GM21528 (cell line): ENCODE data around the gene CDC27.
A peak's percentile ranks its signal among the peaks of the same experiment; 100 is the strongest.
"Not testable (repeated sequence)": the region's sequence is repeated elsewhere in the genome, so short reads cannot be mapped to it uniquely, and the experiment has no call there.

Source experiments
- ATAC-seq: cut with Tn5 transposase; IDR thresholded peaks from one replicate; pipeline ENCODE4 v1.9.1; 2021; ENCODE audit warnings: mild to moderate bottlenecking, moderate library complexity; ENCODE audit not compliant: unreplicated experiment, low FRiP score

CDC27 gene

DNA sequence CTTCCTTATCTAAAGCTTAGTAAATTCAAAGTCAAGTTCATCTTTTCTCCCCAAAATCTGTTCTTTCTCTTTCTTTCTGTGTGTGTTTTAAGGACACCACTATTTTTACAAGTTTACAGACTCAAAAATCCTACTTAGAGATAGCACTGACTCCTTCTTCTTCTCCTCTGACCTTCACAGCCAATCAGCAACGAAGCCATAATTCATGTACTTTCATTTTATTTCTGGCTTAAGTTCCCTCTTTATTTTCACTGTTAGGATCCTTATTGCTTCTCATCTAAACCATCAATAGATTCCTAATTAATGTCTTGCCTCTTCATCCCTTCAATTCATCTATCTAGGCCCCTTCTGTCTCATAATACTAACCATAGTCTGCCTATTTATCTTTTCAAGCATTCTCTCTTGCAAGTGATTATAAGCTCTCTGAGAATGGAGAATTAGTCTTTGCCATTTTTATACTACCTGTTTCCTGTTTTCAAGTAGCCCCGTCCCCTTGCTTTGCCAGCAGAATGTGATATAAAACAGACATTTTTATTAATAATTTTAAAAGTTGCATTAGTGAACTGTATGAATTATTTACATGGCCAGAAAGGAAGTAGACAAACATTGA is 27.0 kb downstream of the CDC27 start:
- no peak for ATAC-seq

DNA sequence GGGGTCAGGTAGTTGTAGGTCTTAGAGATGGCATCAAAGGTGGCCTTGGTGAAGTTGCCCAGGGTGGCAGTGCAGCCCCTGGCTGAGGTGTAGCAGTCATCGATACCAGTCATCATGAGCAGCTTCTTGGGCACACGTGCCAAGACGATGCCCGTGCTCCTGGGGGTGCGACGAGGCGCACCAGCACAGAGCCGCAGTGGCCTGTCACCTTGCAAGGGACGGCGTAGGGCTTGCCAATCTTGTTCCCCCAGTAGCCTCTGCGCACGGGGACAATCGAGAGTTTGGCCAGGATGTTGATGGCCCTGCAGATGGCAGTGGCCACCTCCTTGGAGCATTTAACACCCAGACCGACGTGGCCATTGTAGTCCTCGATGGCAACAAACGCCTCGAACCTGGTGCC is 29.8 kb downstream of the CDC27 start:
- no peak for ATAC-seq

DNA sequence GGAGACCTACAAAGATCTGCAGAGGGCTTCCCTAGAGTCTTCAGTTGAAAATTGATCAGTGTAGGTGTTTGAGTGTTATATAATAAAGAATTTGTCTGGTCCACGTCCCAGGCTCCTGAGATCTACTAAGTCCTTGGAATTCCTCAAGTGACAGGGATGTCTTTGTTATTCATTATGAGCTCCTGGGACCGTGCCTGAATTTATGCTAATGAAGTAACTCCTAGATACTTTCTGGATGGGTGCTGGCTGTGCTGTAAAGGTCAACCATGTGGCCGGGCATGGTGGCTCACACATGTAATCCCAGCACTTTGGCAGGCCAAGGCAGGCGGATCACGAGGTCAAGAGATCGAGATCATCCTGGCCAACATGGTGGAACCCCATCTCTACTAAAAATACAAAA is 43.7 kb downstream of the CDC27 start:
- ATAC-seq, result no peak

DNA sequence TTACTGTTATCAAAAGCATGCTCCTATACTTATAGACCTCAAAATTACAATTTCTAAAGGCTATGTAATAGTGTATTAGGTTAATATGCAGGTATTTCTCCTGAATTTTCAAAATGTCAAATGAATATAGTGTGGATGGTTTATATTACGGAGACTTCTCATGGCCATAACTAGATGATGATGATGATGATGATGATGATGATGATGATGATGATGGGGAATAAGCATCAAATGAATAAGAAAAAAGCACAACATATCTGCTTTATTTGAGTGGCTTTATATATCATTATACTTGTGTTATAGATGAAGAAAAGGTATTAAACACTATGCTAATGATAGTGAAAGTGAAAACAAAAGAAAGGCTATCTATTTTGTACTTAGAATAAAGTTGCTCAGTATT is 53.9 kb downstream of the CDC27 start:
- no peak for ATAC-seq

- ATAC-seq, result not testable (repeated sequence)
Measured at GRCh38 chr17:47134354-47134753, 54.7 kb downstream of the CDC27 start.

DNA sequence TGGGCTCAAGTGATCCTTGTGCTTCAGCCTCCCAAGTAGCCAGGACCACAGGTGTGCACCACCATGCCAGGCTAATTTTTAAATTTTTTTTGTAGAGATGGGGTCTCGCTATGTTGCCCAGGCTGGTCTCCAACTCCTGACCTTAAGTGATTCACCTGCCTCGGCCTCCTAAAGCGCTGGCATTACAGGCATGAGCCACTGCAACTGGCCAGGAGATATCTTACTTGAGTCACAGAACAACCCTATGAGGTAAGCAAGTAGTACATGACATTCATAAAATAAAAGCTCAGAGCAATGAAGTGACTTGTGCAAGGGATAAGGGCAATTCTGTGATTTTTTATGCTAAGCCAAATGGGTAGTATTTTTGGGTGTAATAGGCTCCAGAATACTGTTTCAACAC is 57.3 kb downstream of the CDC27 start:
- no peak for ATAC-seq

DNA sequence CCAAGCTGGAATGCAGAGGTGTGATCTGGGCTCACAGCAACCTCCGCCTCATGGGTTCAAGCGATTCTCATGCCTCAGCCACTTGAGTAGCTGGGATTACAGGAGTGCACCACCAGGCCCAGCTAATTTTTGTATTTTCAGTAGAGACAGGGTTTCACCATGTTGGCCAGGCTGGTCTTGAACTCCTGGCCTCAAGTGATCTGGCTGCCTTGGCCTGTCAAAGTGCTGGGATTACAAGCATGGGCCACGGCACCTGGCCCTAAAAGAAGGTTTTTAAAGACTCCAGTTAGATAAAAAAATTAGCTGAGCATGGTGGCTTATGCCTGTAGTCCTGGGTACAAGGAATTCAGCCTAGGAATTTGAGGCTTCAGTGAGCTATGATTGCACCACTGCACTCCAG is 62.3 kb downstream of the CDC27 start:
- ATAC-seq, result not testable (repeated sequence)

- ATAC-seq, result not testable (repeated sequence)
Measured at GRCh38 chr17:47123262-47123661, 65.8 kb downstream of the CDC27 start.

DNA sequence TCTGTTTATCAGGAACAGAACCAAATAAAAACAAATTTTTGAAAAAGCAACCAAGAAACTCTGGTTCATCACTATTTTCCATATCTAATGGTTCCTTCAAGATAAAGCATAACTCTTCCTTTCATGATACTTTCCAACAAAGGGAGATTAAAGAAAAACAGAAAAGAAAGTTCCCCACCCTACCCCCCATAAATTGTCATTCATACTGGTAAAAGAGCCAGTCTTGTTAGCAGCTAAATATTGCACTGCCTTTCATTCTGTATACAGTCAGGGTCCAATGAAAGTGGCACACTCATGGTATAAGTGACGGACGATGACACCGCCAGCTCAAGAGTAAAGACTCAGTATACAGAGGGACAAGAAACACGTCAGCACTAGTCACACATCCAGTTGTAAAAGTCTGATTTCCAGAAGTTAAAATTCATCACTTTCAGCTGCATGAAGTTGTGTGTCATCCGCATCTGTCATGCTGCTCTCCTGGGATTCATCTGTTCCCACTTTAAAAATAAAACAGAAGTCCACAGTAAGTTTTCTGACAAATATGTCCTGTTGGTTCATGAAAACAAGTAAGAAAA is 68.5 kb downstream of the CDC27 start:
- ATAC-seq, result no peak

DNA sequence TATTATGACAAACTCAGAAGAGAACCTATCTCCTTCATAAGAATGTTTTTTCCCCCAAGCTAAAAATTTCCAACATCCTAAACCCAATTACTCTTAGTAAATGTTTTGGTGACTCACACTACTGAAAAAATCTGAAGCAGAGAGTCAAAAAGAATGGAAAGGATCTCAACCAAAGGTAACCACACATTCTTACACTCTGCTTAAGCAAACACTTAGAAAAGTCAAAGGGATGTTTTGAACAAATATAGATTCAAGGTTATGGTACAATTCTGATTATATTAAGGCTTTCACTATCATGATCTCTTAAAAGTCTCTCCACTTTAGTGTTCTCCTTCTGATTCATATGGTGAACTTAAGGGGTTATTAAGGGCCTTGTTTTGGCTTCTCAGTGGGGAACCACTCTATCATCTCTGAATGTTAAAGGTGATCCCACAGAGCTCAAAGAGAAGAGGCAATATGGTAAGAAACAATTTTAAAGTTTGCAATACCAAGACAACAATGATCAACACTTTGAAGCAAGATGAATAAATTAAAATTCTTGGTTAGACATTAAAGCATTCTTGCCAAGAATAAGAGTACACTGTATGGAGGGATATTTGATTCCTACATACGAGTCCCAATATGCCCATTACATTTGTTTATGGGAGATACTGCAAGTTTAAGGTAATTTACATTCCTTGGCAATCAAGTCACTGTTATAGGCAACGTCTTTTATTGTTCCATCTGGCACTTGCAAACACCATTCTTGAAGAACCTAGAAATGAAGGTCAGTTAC is 69.2 kb downstream of the CDC27 start:
- ATAC-seq, result no peak

DNA sequence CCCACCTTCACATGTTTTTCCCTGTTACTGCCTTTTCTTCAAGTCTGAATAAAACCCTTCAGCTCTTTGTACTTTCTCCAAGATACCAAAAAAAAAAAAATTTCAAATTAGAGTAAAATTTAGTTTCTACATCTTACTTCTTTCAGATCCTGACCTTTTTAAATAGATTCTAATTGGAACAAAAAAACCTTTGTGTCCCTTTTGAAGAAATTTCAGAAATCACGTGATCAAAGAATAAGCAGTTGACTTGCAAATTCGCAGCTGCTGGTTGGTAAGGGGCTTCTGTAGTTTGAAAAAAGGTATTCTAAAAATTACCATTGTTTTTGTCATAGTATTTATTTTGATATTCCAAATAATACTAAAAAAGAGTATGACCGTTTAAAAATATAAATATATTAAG is 71.7 kb downstream of the CDC27 start:
- ATAC-seq, result no peak

- ATAC-seq, result no peak
Measured at GRCh38 chr17:47106130-47106529, 83.0 kb downstream of the CDC27 start.

GRCh38 chr17:47105246-47105645 is 83.8 kb downstream of the CDC27 start:
- ATAC-seq, result not testable (repeated sequence)

GRCh38 chr17:47102914-47103313 is 86.2 kb downstream of the CDC27 start:
- ATAC-seq, result no peak

DNA sequence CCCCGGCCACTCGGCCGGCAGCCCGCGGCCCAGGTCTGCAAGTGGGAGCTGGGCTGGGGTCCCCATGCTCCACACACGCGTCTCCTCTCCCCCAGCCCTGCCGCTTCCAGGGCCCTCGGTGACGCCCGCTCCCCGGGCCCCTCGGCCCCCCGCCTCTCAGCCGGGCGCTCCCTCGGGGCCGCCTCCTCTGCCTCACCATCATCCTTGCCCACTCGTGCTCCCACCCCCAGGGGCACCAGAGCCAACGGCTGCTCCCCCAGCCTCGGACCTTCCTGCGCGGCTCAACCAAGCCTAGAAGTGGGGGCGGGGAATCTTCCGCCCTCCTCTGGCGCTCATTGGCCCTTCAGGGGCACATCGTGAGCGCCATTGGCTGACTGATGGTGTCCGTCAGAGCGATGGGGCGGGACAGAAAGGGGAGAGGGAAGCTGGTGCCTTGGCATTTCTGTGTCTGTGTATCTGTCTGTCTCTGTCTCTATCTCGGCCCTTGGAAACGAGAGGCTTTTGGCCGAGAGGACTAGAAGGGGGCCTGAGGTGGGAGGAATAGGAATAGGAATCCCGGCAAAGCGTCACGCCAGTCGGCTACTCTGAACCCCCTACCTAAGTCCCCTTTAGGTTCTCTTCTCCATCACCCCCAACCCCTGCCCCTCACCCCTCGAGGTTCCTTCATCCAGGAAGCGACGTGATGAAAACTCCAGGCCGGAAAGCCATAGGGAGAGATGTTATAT is 88.9 kb downstream of the CDC27 start:
- ATAC-seq, result peak; percentile 92

GRCh38 chr17:47099451-47099986 is 89.6 kb downstream of the CDC27 start:
- peak; percentile 39 for ATAC-seq

- ATAC-seq, result no peak
Measured at GRCh38 chr17:47096343-47096742, 92.8 kb downstream of the CDC27 start.

DNA sequence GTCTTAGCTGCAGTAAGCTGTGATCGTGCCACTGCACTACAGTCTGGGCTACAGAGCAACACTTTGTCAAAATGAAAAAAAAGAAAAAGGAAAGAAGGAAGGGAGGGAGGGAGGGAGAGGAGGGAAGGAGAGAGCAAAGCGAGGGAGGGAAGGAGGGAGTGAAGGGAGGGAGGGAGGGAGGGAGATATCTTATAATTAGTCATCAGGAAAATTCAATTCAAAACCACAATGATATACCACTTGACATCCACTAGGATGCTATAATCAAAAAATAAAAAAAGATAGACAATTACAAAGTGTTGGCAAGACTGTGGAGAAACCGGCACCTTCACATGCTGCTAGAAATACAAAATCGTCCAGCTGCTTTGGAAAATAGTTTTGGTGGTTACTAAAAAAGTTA is 93.8 kb downstream of the CDC27 start:
- ATAC-seq, result no peak

GRCh38 chr17:47087093-47087492 is 102.0 kb downstream of the CDC27 start:
- ATAC-seq, result no peak

- no peak for ATAC-seq
Measured at GRCh38 chr17:47085736-47086135, 103.4 kb downstream of the CDC27 start.

DNA sequence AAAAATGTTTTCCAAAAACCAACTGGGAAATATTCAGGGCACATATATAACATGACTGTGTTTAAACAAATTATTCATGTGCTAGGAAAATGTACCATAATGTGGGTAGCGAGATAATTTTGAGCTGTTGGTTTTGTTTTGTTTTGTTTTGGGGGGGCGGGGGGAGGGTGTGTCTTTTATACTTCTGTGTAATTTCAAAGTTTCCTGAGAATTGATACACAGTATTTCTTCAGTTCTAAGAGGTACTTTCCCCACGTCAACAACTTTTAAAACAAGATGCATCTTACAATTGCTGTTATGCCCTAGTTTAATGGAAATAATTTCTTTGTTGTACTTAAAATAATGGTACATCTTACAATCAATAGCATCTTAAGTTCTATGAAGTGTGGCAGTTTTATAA is 110.3 kb downstream of the CDC27 start:
- no peak for ATAC-seq
